Measurements from ENCODE around the gene FOXO3. TPM values are rescaled to one million over a fixed set of nuclear protein-coding genes. Genes with fewer than 3 reads are reported as not detected.

Gene FOXO3
- total and polyA plus RNA-seq, 7 donors, result 20.6 to 160 (median 76.5) TPM

GRCh38 chr6:108651340-108652227 lies 90.9 kb downstream of the FOXO3 start:
- Histone ChIP-seq H3K4me1 (peaks cover 95% of the 10 kb centered on the region), H3K27ac (peak overlapping the region; percentile 84), H3K27me3 (ENCODE audit: insufficient read depth in 3 of 3, low read length in 2 of 3) (no peaks in the 10 kb centered on the region), H3K4me3 (peak overlapping the region; percentile 9), H3K36me3 (ENCODE audit: insufficient read depth in 1 of 2, low read depth in 1 of 2) (no peaks in the 10 kb centered on the region), H3K9me3 (no peaks in the 10 kb centered on the region)
- WGBS, 3 donors, result 17 to 31% (median 21%) methylated on average over 9 of the region's 9 CpGs
- intact Hi-C loops (cut with DNase I), result loop anchor here in 1 of 2 donors (5.0 kb wide), 2 partner anchors 59 to 89 kb away; partner anchors contain the start of gene FOXO3
- DNase-seq (peak; percentile 51 to 76), ATAC-seq (peak; percentile 72 to 84 (median 76))
- no peak for TF ChIP-seq CTCF (IDR thresholded peaks at IDR 0.05)

DNA sequence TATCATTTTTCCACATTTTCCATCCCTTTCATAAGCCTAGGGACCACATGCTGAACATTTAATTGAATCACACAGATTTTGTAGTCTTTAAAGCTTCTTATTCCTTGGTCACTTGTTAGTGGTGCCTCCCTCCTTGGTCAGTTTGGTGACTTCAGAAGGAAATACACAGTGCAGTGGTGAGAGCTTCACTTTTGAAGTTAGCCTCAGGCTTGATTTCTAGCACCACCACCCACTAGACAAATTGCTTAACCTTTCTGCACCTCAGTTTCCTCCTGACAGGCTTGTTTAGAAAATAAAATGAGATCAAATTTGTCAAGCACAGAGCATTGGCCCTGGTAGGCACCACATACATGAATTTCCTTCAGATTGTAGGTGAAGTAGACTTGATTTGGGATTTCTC lies 91.7 kb downstream of the FOXO3 start:
- DNase-seq, result no peak
- no peak for ATAC-seq
- Histone ChIP-seq H3K27me3 (ENCODE audit: insufficient read depth in 3 of 3, low read length in 2 of 3) (no peaks in the 10 kb centered on the region), H3K4me3 (no peak overlapping the region), H3K9me3 (no peaks in the 10 kb centered on the region), H3K27ac (peak overlapping the region; percentile 84), H3K4me1 (peaks cover 95% of the 10 kb centered on the region), H3K36me3 (ENCODE audit: insufficient read depth in 1 of 2, low read depth in 1 of 2) (no peaks in the 10 kb centered on the region)
- intact Hi-C loops (cut with DNase I), result loop anchor here in 1 of 2 donors (5.0 kb wide), 2 partner anchors 60 to 90 kb away; partner anchors contain the start of gene FOXO3
- no peak for TF ChIP-seq CTCF (IDR thresholded peaks at IDR 0.05)

DNA sequence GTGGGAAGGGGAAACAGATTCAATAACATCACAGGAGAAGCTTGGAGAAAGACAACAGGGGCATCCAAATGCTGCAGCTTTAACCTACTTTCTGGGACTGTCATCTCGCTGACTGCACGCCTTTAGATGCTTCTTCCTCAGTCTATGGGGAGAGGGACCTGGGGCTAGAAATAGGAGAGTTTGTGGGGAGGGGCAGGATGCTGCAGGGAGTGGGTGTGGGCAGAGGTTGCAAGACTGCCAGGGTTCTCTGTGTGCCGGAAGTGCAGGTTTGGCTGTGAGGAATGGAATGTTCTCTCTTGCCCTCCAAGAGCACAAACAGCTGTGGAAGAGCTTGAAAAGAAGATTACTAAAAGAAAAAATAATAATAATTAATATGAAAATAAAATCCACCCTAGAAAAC lies 93.2 kb downstream of the FOXO3 start:
- H3K27me3 ChIP-seq (ENCODE audit: insufficient read depth in 3 of 3, low read length in 2 of 3), result no peaks in the 10 kb centered on the region
- DNase-seq (peak; percentile 71 to 89), ATAC-seq (peak; percentile 28 to 78 (median 75))
- WGBS, 3 donors, result 5 to 9% (median 9%) methylated on average over 3 of the region's 3 CpGs
- H3K9me3 ChIP-seq, result no peaks in the 10 kb centered on the region
- peak overlapping the region; percentile 66 for H3K4me3 ChIP-seq
- TF ChIP-seq CTCF (IDR thresholded peaks at IDR 0.05), result no peak
- H3K36me3 ChIP-seq (ENCODE audit: insufficient read depth in 1 of 2, low read depth in 1 of 2), result no peaks in the 10 kb centered on the region
- H3K27ac ChIP-seq, result peak overlapping the region; percentile 84
- intact Hi-C loops (cut with DNase I), result loop anchor here in 1 of 2 donors (5.0 kb wide), 2 partner anchors 62 to 92 kb away; partner anchors contain the start of gene FOXO3
- H3K4me1 ChIP-seq, result peaks cover 92% of the 10 kb centered on the region

DNA sequence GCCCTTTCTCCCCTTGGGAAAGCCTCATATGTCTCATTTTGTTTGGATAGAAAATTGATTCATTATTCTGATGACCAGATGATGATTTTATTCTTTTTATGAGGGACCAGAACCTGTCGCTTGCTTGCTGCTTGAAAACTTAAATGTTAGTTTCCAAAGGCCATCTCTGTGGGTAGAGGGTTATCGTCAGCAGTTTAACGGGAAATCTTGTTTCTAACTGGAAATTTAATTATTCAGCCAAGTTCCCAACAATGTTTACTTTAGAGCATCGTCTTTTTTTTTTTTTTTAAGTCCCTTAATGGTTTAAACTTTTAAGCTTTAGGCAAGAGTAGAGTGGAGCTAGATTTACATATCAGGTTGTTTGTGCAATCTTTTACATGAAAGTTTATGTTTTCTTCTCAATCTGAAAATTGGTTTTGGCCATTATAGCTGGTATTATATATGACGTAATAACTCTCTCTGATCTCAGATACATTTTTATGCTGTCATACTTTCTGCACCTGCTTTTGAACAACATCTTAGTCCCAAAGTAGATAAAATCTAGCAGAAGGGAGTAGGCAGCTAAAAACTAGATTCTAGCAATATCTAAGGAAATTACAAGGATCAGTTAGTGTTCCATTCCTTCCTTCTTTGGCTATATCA lies 93.9 kb downstream of the FOXO3 start:
- intact Hi-C loops (cut with DNase I), result loop anchor here (5.0 kb wide), 3 partner anchors 32 to 92 kb away; partner anchors contain the start of gene FOXO3 (in 2 of the 2)
- peak in 1 of 4 donors; percentile 0 for ATAC-seq
- Histone ChIP-seq H3K36me3 (ENCODE audit: insufficient read depth in 1 of 2, low read depth in 1 of 2) (no peaks in the 10 kb centered on the region), H3K27ac (peak overlapping the region; percentile 84), H3K27me3 (ENCODE audit: insufficient read depth in 3 of 3, low read length in 2 of 3) (no peaks in the 10 kb centered on the region), H3K9me3 (no peaks in the 10 kb centered on the region), H3K4me1 (peaks cover 91% of the 10 kb centered on the region), H3K4me3 (peak overlapping the region; percentile 66)
- DNase-seq, result no peak
- TF ChIP-seq CTCF (IDR thresholded peaks at IDR 0.05), result no peak
- 36 to 48% (median 38%) methylated on average over 5 of the region's 5 CpGs for WGBS, 3 donors

Measured in psoas muscle (tissue), 8 donors.